DMS153 (cell line): Measurements from ENCODE around the gene KIDINS220.
A peak's percentile ranks its signal among the peaks of the same experiment; 100 is the strongest.

Experiments
- DNase-seq: peaks from one replicate; lab custom pipeline; 2025; lab: John Stamatoyannopoulos, UW

KIDINS220 gene

GRCh38 chr2:8836971-8837794 is at the start of gene KIDINS220:
Gene KIDINS220, minus strand, starts transcription at chr2:8837613. Its CDS starts 10,520 bp downstream, at chr2:8827093.
- DNase-seq, result peak; percentile 59

- DNase-seq, result no peak
Measured at GRCh38 chr2:8886876-8887275, 49.5 kb upstream of the KIDINS220 start.

GRCh38 chr2:8886202-8886518 is 48.7 kb upstream of the KIDINS220 start:
- no peak for DNase-seq

DNA sequence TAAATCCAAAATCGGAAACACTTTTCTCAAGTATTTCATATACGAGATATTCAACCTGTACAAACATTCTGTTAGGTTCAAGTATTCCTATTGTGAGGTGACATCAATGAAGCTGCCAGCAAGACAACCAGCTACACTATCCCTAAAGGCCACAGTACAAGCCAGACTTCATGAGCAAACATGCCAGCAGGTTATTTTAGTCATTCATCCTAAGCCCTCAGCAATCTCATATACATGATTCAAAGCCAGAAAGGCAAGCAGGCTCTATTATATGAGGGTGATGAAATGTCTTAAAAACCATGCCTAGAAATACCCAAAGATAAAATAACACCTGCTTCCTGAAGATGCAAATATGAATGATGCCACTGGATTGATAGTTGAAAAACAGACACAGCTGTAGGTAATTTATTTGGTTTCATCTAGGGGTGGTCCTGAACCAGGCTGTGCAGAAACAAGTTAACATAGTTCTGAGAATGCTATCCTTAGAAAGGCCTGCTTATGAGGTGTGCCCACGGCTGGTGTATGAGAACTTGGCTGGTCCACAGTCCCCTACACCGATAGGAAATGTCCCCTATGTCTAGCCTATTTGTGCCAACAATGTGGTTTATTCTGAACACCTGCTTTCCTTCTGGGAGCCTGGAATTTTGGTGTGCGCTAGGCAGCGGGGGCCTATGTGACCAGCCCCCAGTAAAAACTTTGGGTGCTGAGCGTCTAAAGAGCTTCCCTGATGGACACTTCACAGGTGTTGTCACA is 48.2 kb upstream of the KIDINS220 start:
- DNase-seq, result no peak

- no peak for DNase-seq
Measured at GRCh38 chr2:8884812-8885211, 47.4 kb upstream of the KIDINS220 start.

DNA sequence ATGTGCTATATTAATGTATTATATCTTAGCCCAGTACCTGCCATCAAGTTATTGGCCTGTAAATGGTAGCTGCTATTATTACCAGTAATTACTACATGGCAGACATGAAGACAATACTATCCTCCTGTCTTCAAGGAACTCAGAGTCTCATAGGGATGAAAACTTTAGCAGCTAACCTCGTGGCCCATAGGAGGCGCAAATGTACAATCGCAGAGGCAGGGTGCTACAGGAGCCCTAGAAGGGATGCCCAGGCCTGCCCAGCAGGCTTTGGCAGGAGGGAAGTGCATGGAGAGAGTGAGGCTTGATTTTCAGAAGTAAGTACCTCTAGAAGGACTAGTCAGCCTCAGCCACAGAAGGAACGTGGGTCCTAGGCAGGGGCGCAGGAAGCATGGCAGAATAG is 44.7 kb upstream of the KIDINS220 start:
- no peak for DNase-seq

GRCh38 chr2:8877894-8878293 is 40.5 kb upstream of the KIDINS220 start:
- no peak for DNase-seq

DNA sequence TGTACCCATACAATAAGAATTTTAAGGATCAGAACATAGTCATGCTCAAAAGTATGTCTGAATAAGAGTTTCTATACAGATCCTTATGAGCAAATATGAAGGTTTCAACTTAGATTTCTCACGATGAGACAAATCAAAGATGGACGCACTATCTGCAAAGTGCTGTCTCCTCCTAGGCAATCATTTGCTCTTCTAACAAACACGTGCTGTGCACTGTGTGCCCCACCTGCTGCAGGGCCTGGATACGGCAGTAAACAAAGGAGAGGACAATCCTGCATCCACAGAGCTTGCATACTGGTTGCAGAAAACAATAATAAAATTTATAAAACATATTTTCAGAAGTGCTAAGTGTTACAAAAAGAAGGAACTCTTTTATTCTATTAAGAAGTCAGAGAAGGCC is 39.9 kb upstream of the KIDINS220 start:
- DNase-seq, result no peak

DNA sequence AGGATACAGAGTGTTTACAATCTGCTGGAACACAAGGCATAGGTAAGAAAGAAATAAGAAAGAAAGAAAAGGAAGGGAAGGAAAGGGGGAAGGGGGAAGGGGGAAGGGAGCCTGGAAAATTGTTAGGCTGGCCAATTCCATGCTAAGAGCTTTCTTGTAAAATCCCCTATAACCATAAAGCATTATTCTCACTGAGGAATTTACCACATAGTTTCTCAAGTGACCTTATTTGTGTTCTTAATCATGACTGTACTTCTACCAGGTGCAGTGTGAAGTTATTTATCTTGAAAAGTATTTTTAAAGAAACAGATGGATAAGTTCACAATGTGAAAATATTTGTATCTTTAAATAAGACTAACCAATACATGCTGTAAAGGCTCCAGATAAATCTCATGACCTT is 39.2 kb upstream of the KIDINS220 start:
- no peak for DNase-seq

DNA sequence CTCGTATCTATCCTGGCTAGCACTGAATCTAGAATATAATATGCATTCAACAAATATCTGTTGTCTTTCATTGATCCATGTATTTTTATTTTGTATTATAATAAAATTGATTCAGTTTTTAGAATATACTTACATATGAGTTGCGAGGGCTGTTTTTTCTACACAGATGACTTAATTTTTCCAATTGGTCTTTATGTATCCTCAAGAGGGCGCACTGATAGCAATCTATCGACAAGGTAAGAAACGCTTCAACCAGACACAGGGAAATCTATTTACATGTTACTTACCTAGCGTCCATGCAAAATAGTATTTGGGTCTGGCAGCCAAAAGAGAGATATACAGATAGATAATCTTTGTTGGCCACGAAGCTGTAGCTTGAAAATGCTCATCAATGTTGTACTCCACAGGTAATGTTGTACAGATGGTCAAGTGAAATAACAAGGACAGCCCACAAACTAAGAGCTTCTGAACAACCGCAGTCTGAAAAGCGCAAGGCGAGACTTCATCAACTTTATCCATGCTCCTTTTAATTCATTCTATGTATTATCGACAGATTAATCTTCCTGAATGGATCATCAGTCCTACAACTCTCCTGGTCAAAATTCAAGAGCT is 35.5 kb upstream of the KIDINS220 start:
- DNase-seq, result peak; percentile 66

DNA sequence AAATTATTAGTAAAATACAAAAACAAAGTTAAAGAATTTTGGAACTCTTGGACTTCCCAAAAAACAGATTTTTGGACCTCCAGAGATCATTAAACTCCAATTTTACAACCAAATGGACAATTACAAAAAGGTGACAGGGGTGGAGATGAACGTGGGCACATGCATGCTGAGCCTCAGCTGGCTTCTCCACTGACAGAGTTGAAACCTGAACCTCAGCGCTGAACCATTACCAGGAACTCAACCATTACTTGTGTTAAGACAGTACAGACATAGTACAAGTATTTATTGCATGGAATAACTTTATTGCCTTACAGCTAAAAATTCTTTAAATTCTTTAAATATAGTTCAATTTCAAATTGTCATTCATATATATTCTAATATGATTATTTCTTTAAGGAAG is 33.0 kb upstream of the KIDINS220 start:
- no peak for DNase-seq

DNA sequence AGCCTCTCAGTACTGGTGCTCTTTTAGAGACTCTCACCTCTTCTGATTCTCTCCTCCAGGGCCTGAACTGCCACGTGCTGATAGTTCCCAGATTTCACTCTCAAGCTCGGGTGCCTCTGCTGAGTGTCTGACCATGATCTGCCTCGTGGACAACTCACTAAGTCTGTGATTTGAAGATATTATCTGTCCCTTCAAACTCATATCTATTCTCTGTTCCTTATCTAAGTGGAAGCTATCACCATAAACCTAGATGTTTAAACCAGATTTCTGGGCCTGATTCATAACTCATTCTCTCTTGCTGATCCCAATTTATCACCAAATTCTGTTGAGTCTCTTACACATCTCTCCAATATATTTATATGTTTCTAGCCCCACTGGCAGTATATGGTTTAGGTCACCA is 29.9 kb upstream of the KIDINS220 start:
- DNase-seq, result no peak

DNA sequence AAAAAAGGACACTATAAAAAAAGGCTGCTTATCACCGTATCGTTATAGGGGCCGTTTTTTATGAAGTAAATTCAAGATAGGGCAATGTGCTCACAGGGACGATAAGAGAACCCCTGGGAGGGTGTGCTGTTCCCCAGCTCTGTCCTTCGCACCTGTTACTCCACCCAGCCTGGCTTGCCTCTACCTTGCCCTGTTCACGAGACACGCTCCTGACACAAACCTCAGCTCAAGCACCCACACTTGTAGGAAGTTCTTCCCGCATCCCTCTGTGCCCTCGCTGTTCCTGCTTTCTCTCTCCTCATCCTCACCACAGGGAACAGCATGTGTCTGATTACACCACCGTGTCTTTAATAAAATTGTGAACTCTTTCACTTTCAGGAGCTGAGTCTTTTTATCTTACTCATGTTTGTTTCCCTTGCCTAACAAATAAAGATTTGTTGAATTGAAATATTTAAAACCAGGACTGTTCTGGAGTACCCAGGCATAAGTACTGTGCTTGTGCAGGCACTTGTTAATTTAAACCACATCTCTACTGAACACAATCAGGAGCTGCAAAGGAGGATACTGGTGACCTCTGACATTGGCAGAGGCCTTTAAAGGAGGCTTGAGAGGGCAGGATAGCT is 26.0 kb upstream of the KIDINS220 start:
- DNase-seq, result no peak

GRCh38 chr2:8862230-8862629 is 24.8 kb upstream of the KIDINS220 start:
- DNase-seq, result no peak

- DNase-seq, result no peak
Measured at GRCh38 chr2:8861797-8862196, 24.4 kb upstream of the KIDINS220 start.

GRCh38 chr2:8860239-8860638 is 22.8 kb upstream of the KIDINS220 start:
- DNase-seq, result no peak

DNA sequence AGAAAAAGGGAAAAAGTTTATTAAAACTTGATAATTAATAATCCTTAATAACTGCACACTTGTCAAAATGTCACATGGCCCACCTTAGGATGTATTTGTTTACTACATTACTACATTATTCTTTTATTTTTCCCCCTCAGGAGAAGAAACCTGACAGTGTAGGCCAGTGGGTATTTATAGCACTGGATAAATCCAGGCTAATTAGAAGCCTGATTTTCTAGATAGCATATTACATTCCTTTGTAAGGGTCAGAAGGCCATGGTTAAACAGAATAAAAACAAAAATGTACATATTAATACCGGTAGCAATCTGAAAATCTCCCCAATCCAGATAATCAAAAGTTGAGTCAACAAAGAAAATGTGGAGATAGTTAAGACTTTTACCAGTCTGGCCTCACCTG is 21.5 kb upstream of the KIDINS220 start:
- DNase-seq, result no peak

DNA sequence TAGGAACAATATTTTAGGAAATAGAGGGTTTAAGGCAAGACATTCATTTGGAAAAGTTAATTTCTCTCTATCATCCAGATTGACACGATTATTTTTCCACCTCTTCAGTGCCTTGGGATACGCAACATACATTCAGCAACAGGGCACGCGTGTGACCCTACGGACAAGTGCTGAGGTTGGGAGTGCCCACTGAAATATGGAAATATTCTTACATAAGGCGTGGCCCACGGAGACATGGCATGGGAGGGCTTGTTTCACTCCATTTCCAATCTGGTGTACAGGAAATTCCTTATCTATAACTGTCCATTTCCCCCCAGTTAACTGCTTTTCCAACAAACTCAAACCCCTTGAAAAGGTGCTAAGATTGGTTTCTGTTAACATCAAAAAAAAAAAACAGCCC is 20.9 kb upstream of the KIDINS220 start:
- no peak for DNase-seq

- no peak for DNase-seq
Measured at GRCh38 chr2:8857709-8858108, 20.3 kb upstream of the KIDINS220 start.

GRCh38 chr2:8856176-8856575 is 18.8 kb upstream of the KIDINS220 start:
- no peak for DNase-seq

GRCh38 chr2:8855010-8855409 is 17.6 kb upstream of the KIDINS220 start:
- no peak for DNase-seq

GRCh38 chr2:8853426-8853825 is 16.0 kb upstream of the KIDINS220 start:
- no peak for DNase-seq
